ENCODE measurements around the gene TBC1D1.

DNA sequence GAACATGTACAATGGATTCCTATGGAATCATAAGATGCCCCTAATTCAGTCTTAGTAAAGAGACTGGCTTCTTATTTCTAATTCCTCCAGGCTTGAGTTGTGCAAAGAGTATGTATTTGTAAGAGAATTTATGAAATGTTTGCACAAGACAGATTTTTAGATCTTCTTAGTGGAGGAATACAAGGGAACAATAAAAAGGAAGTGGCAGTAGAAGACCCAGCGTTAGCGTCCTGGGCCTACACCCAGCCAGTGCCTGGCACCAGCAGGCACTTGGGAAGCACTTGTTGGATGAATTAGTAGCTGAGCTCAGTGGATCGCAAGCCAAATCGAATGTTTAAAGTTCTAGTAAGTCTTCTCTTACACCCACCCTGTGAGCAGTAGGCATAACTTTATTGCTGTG lies 226.7 kb downstream of the TBC1D1 start:
- TF ChIP-seq, protein P1, sequence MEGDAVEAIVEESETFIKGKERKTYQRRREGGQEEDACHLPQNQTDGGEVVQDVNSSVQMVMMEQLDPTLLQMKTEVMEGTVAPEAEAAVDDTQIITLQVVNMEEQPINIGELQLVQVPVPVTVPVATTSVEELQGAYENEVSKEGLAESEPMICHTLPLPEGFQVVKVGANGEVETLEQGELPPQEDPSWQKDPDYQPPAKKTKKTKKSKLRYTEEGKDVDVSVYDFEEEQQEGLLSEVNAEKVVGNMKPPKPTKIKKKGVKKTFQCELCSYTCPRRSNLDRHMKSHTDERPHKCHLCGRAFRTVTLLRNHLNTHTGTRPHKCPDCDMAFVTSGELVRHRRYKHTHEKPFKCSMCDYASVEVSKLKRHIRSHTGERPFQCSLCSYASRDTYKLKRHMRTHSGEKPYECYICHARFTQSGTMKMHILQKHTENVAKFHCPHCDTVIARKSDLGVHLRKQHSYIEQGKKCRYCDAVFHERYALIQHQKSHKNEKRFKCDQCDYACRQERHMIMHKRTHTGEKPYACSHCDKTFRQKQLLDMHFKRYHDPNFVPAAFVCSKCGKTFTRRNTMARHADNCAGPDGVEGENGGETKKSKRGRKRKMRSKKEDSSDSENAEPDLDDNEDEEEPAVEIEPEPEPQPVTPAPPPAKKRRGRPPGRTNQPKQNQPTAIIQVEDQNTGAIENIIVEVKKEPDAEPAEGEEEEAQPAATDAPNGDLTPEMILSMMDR (IDR thresholded peaks at IDR 0.05; ENCODE audit: poor library complexity, severe bottlenecking): no peak
- TF ChIP-seq POLR2AphosphoS5 (IDR thresholded peaks at IDR 0.05) (no peak), EZH2 (IDR thresholded peaks at IDR 0.05; ENCODE audit: borderline replicate concordance, insufficient read depth, low read length, poor library complexity, severe bottlenecking) (no peak), MXI1 (conservative IDR thresholded peaks at IDR 0.05; ENCODE audit: poor library complexity, severe bottlenecking) (no peak), EP300 (conservative IDR thresholded peaks at IDR 0.05; ENCODE audit: poor library complexity, severe bottlenecking) (no peak)

Data from neural cell (in vitro differentiated cells).